GM18508 (cell line): Measurements from ENCODE around the gene RFX8.
"Not testable (repeated sequence)": the region's sequence is repeated elsewhere in the genome, so short reads cannot be mapped to it uniquely, and the experiment has no call there.

ENCODE experiments used
- ATAC-seq: cut with Tn5 transposase; IDR thresholded peaks from one replicate; pipeline ENCODE4 v1.9.1; 2021; ENCODE audit warnings: moderate number of reproducible peaks; ENCODE audit not compliant: insufficient read depth, unreplicated experiment

The RFX8 gene

DNA sequence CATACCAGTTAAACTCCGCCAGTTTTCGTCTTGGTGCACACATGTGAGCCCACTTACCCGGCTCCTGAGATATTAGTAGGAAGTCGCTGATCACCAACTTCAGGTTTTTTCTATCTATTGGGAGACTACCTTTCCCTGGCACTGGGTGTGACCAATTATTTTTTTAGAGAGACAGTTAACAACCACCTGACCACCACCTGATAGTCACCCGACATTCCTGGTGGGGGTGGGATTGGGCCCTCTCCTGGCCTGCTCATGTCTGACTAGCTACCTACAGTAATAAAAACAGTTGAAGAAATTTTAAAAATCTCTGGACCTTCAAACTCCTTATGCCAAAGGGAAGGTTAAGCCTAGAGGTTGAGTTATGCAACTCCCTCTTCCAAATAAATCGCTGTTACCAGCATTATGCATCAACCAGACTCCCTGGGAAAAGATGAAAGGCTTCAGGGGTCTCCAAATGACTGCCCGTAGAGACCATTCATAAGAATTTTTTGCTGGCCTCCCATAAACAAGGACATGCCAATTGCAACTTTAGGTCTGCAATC lies 115.4 kb downstream of the RFX8 start:
- no peak for ATAC-seq

DNA sequence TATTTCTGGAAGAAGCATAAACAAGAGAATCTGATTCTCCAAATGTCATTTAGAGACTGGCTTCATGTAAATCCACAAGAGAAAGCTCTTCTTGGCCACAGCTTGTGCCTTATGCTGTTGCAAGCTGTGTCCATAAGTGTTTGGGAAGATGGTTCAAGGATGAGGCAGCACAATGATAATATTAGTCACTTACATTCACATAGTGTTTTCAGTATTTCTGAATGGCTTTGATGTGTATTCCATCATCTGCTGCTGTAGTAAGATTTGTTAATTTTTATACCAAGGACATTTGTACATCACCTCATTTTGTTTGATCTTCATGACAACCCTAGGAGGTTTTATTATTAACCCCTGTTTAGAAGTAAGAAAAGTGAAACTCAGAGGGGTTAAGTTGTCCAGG lies 117.5 kb downstream of the RFX8 start:
- ATAC-seq, result no peak

DNA sequence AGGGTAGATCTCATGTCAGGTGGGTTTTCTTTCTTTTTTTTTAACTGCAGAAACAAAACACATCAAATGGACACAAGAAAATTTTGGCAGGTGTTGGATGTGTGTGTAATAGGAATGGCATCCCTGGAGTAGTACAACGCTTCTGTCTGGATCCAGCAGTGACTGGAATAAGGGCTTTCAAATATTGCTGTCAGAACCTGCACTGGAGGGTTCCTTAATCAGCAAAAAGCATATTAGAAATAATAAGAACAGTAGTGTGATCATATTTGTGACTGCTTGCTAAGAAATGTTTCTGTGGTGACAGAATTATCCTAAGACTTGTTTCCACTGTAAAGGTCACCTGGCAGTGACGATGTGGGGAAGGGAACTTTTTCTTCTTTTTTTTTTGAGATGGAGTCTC lies 118.4 kb downstream of the RFX8 start:
- ATAC-seq, result no peak

DNA sequence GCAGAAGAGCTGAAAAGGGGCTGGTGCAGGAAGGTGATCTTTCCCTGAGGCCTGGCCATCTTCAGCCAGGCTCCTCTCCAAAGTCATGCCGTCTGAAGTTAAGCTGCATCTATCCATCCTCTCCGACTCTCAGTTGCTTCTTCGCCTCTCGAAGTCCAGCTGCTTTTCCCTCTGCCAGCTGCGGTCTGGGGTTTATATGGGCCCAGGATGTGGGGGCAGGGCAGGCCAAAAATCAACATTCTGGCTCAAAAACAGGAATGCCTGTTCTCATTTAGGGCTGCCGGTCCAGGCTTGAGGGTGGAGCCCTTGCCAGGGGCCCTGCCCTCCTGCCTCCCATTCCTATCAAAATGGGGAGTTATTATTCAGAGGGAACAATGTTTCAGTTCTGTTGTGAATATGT lies 118.9 kb downstream of the RFX8 start:
- no peak for ATAC-seq

DNA sequence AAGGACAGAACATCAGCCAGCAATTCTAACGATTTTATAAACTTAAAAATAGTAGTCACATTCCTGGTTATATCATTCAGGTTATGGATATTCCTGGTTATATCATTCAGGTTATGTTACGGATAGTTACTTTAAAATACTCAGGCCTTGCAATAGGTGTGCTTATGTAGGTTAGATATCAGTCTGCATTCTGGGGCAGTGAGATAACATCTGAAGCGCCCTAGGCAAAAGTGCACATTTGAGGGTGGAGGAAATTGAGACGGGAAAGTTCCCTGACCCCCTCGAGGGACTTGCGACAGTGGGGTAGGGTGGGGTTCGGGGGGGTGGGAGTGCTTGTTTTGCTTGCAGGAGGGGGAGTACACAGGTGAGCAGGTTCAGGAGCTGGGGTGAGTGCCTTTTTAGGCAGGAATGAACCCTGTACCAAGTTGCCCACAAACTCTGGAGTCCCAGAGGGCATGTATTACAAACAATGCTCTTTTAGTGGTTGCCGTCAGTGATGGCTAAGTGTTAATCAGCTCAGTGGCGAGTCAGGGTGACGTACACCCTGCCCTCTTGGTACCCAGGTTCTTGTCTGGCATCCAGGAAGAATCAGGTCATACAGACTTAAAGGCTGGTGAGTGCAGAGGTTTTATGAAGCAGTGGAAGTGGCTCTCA lies 119.4 kb downstream of the RFX8 start:
- ATAC-seq, result no peak

DNA sequence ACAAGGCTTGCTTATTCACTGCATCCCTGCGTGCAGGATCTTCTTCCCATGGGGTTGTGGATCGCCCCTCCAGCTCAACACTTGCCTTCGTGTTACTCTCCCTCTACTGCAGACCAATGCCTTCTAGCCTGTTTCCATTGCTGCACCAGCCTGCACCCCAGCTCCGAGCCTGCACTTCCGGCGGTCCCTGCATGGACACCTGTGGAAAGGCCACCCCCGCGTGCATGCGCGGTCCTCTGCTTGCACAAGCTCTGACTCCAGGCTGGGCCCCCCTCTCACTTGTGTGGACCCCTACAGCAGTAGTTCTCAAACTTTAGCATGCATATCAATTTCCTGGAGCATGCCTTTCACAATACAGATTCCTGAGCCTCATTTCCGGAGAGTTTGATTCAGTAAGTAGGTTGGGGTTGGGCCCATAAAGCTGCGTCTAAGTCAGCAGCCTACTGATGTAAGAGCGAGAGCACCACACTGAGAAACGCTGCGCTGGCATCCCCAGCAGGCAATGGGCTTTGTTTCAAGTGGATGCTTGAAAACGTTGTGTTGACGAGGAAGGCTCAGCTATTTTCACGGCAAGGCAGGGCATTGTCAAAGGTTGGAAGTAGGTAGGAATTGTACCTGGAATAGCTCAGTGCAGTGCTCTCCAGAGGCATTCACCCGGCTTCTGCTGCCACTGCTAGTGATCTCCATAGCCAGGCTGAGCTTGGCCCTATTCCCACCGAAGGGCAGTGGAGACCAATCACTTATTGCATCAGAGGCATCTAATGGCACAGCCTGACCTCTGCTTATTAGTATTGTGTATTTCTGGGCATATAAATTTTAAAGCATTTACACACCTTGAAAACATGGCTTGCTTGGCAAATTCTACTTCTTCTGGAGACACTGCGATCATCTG lies 120.2 kb downstream of the RFX8 start:
- ATAC-seq, result no peak

DNA sequence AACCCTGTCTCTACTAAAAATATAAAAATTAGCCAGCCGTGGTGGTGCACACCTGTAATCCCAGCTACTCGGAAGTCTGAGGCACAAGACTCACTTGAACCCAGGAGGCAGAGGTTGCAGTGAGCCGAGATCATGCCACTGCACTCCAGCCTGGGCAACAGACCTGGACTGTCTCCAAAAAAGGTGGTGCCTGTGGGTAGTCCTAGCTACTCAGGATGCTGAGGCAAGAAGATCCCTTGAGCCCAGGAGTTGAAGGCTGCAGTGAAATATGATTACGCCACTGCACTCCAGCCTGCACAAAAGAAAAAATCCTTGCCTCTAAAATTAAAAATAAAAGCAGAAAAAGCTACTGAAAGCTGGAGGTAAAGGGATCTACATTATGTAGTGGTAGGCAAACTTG lies 122.3 kb downstream of the RFX8 start:
- ATAC-seq, result not testable (repeated sequence)

DNA sequence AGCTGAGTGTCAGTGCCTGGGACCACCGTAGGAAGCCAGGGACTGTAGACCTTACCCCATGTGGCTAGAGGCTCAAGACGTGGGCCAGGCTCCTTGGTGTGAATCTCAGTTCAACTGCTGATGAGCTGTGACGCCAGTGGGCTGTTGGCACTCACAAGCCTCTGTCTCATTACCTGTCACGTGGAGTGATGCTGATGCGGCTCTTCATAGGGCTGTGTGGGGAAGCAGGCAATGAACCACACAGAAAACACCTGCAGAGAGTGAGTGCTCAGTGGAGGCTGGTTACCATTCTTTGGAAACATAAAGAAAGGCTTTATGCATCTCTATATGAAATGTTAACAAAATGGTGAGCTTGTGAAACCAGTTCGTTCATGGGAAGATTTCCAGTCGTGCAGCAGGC lies 123.7 kb downstream of the RFX8 start:
- no peak for ATAC-seq

DNA sequence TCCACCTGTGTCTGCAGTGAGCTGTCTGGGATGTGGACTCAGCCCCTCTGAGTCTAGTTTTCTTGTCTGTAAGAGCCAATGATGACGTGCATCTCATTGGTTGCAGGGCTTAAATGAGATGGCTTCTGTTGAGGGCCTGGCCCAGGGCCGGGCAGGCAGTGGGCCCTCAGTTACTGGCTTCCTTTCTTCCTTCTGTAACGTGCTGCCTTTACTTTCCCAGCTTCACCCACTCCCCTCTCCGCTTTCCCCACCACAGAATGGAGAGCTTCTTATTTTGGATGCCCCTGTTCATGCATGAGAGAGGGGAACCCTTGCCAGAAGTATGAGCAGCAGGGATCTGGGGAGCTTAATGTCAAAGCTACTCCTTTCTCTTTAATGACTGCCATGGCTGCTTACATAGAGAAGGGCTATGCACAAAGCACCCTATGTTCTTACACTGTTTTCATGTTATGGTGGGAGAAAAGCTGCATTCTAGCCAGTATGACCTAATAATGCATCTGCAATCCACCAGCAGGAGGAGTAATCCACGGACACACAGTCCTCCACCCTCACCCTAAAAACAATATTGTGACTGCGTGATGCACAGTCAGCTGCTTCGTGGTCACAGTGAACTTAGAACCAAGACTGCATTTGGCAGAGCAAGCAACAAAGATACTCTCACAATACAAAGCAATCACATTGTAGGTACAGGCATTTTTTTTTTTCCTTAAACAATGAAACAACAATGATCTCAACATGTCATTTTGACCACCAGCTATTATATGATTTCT lies 124.8 kb downstream of the RFX8 start:
- ATAC-seq, result no peak

DNA sequence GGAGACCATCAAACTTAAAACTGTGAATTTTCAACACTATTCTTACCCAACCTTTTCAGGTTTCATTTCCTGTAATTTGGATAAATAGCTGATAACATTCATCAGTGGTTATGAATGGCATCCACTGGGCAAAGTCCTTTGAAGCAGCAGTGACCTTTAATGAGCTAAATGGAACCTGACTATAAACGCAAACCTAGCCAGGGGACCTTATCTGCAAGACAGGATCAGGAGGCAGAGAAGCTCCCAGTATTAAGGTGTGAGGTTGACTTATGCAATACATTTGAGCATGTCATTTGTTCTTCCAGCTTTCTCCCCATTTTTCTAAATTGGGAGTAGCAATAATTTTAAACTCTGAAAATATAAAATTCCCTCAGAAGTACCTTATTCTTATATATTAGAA lies 126.0 kb downstream of the RFX8 start:
- ATAC-seq, result no peak
